GM12892 (cell line): Measurements from ENCODE around the gene STARD8.

Source experiments
- DNase-seq: peaks from one replicate; pipeline ENCODE4 v3.0.0; 2011; ENCODE audit not compliant: insufficient read length
- FAIRE-seq: peaks from 2 replicates; lab custom pipeline; 2011; peaks lifted over from hg19 to GRCh38; lab: Jason Lieb, UNC
- POLR2A ChIP-seq: IDR thresholded peaks from 2 replicates; pipeline ENCODE4 v1.6.1; 2011; ENCODE audit warnings: low read depth, low read length, control low read depth
- POLR2AphosphoS5 ChIP-seq: IDR thresholded peaks from 2 replicates; pipeline ENCODE4 v1.6.1; 2011; ENCODE audit warnings: low read depth, low read length, control low read depth
- TAF1 ChIP-seq: IDR thresholded peaks from 2 replicates; pipeline ENCODE4 v1.6.1; 2011; ENCODE audit warnings: low read depth, mild to moderate bottlenecking, control low read depth, low read length, borderline replicate concordance

STARD8 gene

GRCh38 chrX:68762766-68763165, 115.3 kb downstream of the STARD8 start:
- TF ChIP-seq TAF1 (no peak), POLR2A (no peak), POLR2AphosphoS5 (no peak)
- DNase-seq (no peak), FAIRE-seq (no peak)

- DNase-seq: no peak
- FAIRE-seq: no peak
- TF ChIP-seq POLR2A: no peak
- no peak for TF ChIP-seq TAF1
- TF ChIP-seq POLR2AphosphoS5: no peak
Measured at GRCh38 chrX:68763481-68763880, 116.0 kb downstream of the STARD8 start.
